ENCODE measurements around the gene COL26A1.

The COL26A1 gene

DNA sequence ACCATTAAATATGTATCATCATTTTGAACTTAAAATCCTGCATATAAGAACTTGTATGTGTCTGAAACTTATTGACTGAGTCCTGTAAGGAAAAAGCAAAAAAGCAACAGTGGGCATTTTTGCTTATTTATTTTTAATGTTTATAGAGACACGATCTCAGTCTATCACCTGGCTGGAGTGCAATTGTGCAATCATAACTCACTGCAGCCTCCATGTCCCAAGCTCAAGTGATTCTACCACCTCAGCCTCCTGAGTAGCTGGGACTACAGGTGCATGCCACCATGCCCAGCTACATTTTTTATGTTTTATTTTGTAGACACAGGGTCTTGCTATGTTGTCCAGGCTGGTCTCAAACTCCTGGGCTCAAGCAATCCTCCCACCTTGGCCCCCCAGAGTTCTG, 234.2 kb downstream of the COL26A1 start:
- WGBS (ENCODE audit: extremely low coverage, insufficient coverage, insufficient read length): no CpG with 5 or more reads among the region's 1 CpG
- H3K4ac ChIP-seq (ENCODE audit: low read depth, low read length): no peak overlapping the region
- no peaks in the 10 kb centered on the region for H3K27me3 ChIP-seq (ENCODE audit: insufficient read depth, low read length)
- H3K79me1 ChIP-seq (ENCODE audit: low read length): peaks cover 1% of the 10 kb centered on the region
- no peak overlapping the region for H3K14ac ChIP-seq (ENCODE audit: low read length)
- H3K79me2 ChIP-seq (ENCODE audit: control insufficient read depth, insufficient read depth, low read length, poor library complexity): no peaks in the 10 kb centered on the region
- no peak overlapping the region for H3K4me2 ChIP-seq (ENCODE audit: low read length)
- no peak overlapping the region for H4K12ac ChIP-seq (ENCODE audit: low read depth, low read length)
- no peak overlapping the region for H3K18ac ChIP-seq (ENCODE audit: low read length)
- H3K9me3 ChIP-seq (ENCODE audit: insufficient read depth, low read depth, low read length): no peaks in the 10 kb centered on the region
- no peaks in the 10 kb centered on the region for H3K36me3 ChIP-seq (ENCODE audit: control insufficient read depth in 1 of 2, insufficient read depth in 2 of 2, low read length in 2 of 2)
- no peak for DNase-seq
- H2BK12ac ChIP-seq (ENCODE audit: low read length): no peak overlapping the region
- H4K91ac ChIP-seq (ENCODE audit: low read depth, low read length): no peak overlapping the region
- peaks cover 8 to 9% of the 10 kb centered on the region in 2 experiments for H3K4me1 ChIP-seq (ENCODE audit: control insufficient read depth in 1 of 2, insufficient read depth in 2 of 2, low read length in 2 of 2)
- H2AK5ac ChIP-seq (ENCODE audit: low read length): no peak overlapping the region
- H2AFZ ChIP-seq (ENCODE audit: insufficient read depth, low read length, poor library complexity): no peak overlapping the region
- H3K4me3 ChIP-seq (ENCODE audit: low read depth, low read length): no peak overlapping the region
- H3K23ac ChIP-seq (ENCODE audit: low read length): no peak overlapping the region
- H2BK5ac ChIP-seq (ENCODE audit: low read depth, low read length, poor library complexity): no peak overlapping the region
- no peak overlapping the region for H4K8ac ChIP-seq (ENCODE audit: low read depth, low read length)
- H3K9ac ChIP-seq (ENCODE audit: low read length): no peak overlapping the region
- no peak overlapping the region for H3K27ac ChIP-seq (ENCODE audit: low read depth, low read length)
- H2BK120ac ChIP-seq (ENCODE audit: insufficient read depth, low read length, poor library complexity): no peak overlapping the region

DNA sequence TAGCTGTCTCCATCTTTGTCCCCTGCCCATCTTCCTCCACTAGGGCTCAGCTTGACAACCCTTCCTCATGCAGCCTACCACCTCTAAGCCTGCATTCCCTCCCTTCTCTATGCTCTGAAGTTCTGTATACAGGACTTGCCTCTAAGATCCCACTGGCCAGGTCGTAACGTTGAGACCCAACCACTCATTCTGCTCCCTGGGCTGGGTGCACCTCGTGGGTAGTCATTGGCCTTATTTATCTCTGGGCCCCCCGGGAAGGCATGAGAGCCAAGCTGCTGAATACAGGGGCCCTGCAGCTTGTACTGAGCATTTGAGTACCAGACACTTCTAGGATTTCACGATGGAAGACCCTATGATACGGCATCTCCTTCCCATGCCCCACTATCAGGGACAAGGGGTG, 235.3 kb downstream of the COL26A1 start:
- no peak overlapping the region for H3K4me3 ChIP-seq (ENCODE audit: low read depth, low read length)
- no peak overlapping the region for H2BK120ac ChIP-seq (ENCODE audit: insufficient read depth, low read length, poor library complexity)
- H3K18ac ChIP-seq (ENCODE audit: low read length): no peak overlapping the region
- H3K27ac ChIP-seq (ENCODE audit: low read depth, low read length): no peak overlapping the region
- no peak for DNase-seq
- H3K23ac ChIP-seq (ENCODE audit: low read length): no peak overlapping the region
- no peak overlapping the region for H2AK5ac ChIP-seq (ENCODE audit: low read length)
- peaks cover 1% of the 10 kb centered on the region for H3K79me1 ChIP-seq (ENCODE audit: low read length)
- no peak overlapping the region for H3K14ac ChIP-seq (ENCODE audit: low read length)
- no peak overlapping the region for H2BK12ac ChIP-seq (ENCODE audit: low read length)
- H2BK5ac ChIP-seq (ENCODE audit: low read depth, low read length, poor library complexity): no peak overlapping the region
- H3K9ac ChIP-seq (ENCODE audit: low read length): no peak overlapping the region
- no peak overlapping the region for H3K4ac ChIP-seq (ENCODE audit: low read depth, low read length)
- no peak overlapping the region for H4K8ac ChIP-seq (ENCODE audit: low read depth, low read length)
- no peak overlapping the region for H3K4me2 ChIP-seq (ENCODE audit: low read length)
- no peaks in the 10 kb centered on the region for H3K27me3 ChIP-seq (ENCODE audit: insufficient read depth, low read length)
- peaks cover 9 to 10% of the 10 kb centered on the region in 2 experiments for H3K4me1 ChIP-seq (ENCODE audit: control insufficient read depth in 1 of 2, insufficient read depth in 2 of 2, low read length in 2 of 2)
- WGBS (ENCODE audit: extremely low coverage, insufficient coverage, insufficient read length): no CpG with 5 or more reads among the region's 6 CpGs
- H3K9me3 ChIP-seq (ENCODE audit: insufficient read depth, low read depth, low read length): no peaks in the 10 kb centered on the region
- H4K12ac ChIP-seq (ENCODE audit: low read depth, low read length): no peak overlapping the region
- no peak overlapping the region for H4K91ac ChIP-seq (ENCODE audit: low read depth, low read length)
- H2AFZ ChIP-seq (ENCODE audit: insufficient read depth, low read length, poor library complexity): no peak overlapping the region
- no peaks in the 10 kb centered on the region for H3K36me3 ChIP-seq (ENCODE audit: control insufficient read depth in 1 of 2, insufficient read depth in 2 of 2, low read length in 2 of 2)
- H3K79me2 ChIP-seq (ENCODE audit: control insufficient read depth, insufficient read depth, low read length, poor library complexity): no peaks in the 10 kb centered on the region

DNA sequence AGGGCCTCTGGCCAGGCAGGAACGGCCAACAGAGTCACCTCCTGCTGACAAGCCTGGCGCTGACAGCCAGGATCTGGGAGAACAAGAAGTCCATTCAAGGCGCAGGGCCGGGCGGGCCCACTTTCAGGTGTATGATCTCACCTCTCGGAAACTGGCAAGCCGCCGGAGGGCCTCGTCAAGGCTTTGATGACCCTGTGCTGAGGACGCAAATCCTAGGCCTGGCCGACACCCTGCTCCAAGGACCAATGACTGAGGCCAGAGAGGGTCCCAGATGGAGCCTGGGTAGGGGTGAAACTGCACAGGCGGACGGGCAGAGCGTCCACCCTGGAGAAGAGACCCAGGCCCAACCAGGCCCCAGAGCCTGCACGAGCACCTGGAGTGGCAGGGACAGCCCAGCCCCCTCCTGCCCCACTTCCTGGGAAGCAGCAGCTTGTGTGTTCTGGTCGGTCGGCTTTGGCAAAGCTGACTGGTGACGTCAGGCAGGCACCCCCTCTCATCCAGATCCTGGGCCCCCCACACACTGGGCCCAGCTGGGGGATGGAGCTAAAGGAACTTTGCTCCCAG, 235.8 kb downstream of the COL26A1 start:
- no peak overlapping the region for H3K18ac ChIP-seq (ENCODE audit: low read length)
- peak; percentile 83 to 90 for DNase-seq
- no peaks in the 10 kb centered on the region for H3K9me3 ChIP-seq (ENCODE audit: insufficient read depth, low read depth, low read length)
- H3K4ac ChIP-seq (ENCODE audit: low read depth, low read length): no peak overlapping the region
- no peaks in the 10 kb centered on the region for H3K79me2 ChIP-seq (ENCODE audit: control insufficient read depth, insufficient read depth, low read length, poor library complexity)
- H4K12ac ChIP-seq (ENCODE audit: low read depth, low read length): no peak overlapping the region
- H3K9ac ChIP-seq (ENCODE audit: low read length): no peak overlapping the region
- no peak overlapping the region for H3K27ac ChIP-seq (ENCODE audit: low read depth, low read length)
- H3K4me1 ChIP-seq (ENCODE audit: control insufficient read depth in 1 of 2, insufficient read depth in 2 of 2, low read length in 2 of 2): peaks cover 9 to 12% of the 10 kb centered on the region in 2 experiments
- no peak overlapping the region for H2AK5ac ChIP-seq (ENCODE audit: low read length)
- no peaks in the 10 kb centered on the region for H3K36me3 ChIP-seq (ENCODE audit: control insufficient read depth in 1 of 2, insufficient read depth in 2 of 2, low read length in 2 of 2)
- H2AFZ ChIP-seq (ENCODE audit: insufficient read depth, low read length, poor library complexity): no peak overlapping the region
- H2BK12ac ChIP-seq (ENCODE audit: low read length): peak overlapping the region; percentile 25
- H3K23ac ChIP-seq (ENCODE audit: low read length): no peak overlapping the region
- peaks cover 1% of the 10 kb centered on the region for H3K79me1 ChIP-seq (ENCODE audit: low read length)
- H4K8ac ChIP-seq (ENCODE audit: low read depth, low read length): peak overlapping the region; percentile 30
- H3K14ac ChIP-seq (ENCODE audit: low read length): peak overlapping the region; percentile 17
- H3K4me3 ChIP-seq (ENCODE audit: low read depth, low read length): no peak overlapping the region
- H4K91ac ChIP-seq (ENCODE audit: low read depth, low read length): no peak overlapping the region
- no peak overlapping the region for H2BK120ac ChIP-seq (ENCODE audit: insufficient read depth, low read length, poor library complexity)
- no peaks in the 10 kb centered on the region for H3K27me3 ChIP-seq (ENCODE audit: insufficient read depth, low read length)
- H2BK5ac ChIP-seq (ENCODE audit: low read depth, low read length, poor library complexity): no peak overlapping the region
- WGBS (ENCODE audit: extremely low coverage, insufficient coverage, insufficient read length): no CpG with 5 or more reads among the region's 18 CpGs
- no peak overlapping the region for H3K4me2 ChIP-seq (ENCODE audit: low read length)

DNA sequence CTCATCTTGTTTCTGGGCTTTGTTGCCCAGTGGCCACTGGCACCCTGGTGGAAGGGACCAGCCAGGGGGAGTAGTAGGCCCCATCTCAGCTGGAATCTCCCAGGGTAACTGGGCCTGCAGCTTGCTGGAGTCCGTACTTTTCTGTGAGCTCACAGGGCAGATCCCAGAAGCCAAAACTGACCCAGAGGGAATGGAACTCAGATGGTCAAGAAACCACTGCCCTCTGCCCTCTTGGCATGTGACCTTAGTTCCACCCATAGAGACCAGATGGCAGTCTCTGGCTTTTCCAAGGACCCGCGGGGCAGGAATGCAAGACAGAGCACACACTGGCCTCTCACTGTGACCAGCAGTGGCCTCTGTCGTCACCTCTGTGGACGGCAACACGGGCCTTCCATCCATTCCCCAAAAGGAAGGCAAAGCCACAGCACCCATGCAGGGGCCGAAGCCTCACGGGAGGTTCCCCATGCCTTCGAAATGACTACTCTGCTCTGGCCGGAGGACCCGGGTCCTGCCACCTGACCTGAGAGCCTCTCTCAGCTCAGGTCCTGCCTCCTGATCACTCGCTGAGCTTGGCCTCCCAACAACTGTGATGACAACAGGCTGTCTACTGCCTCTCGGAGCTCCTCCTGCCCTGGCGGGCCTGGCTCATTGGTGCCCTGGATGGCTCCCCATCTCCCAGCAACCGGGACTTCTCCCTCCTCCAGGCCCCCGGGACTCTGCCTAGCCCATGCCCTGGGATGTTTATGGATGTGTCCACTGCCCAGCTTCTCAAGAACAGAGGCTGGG, 236.5 kb downstream of the COL26A1 start:
- Histone ChIP-seq H2AK5ac (ENCODE audit: low read length) (no peak overlapping the region), H4K91ac (ENCODE audit: low read depth, low read length) (no peak overlapping the region), H3K4me2 (ENCODE audit: low read length) (no peak overlapping the region), H4K12ac (ENCODE audit: low read depth, low read length) (no peak overlapping the region), H3K4me1 (ENCODE audit: control insufficient read depth in 1 of 2, insufficient read depth in 2 of 2, low read length in 2 of 2) (peaks cover 9 to 12% of the 10 kb centered on the region in 2 experiments), H3K9ac (ENCODE audit: low read length) (no peak overlapping the region), H3K14ac (ENCODE audit: low read length) (no peak overlapping the region), H3K4ac (ENCODE audit: low read depth, low read length) (no peak overlapping the region), H4K8ac (ENCODE audit: low read depth, low read length) (no peak overlapping the region), H3K79me2 (ENCODE audit: control insufficient read depth, insufficient read depth, low read length, poor library complexity) (no peaks in the 10 kb centered on the region), H2BK12ac (ENCODE audit: low read length) (no peak overlapping the region), H3K79me1 (ENCODE audit: low read length) (peaks cover 1% of the 10 kb centered on the region), H3K27ac (ENCODE audit: low read depth, low read length) (no peak overlapping the region), H3K9me3 (ENCODE audit: insufficient read depth, low read depth, low read length) (no peaks in the 10 kb centered on the region), H2AFZ (ENCODE audit: insufficient read depth, low read length, poor library complexity) (no peak overlapping the region), H3K27me3 (ENCODE audit: insufficient read depth, low read length) (no peaks in the 10 kb centered on the region), H2BK120ac (ENCODE audit: insufficient read depth, low read length, poor library complexity) (no peak overlapping the region), H3K36me3 (ENCODE audit: control insufficient read depth in 1 of 2, insufficient read depth in 2 of 2, low read length in 2 of 2) (no peaks in the 10 kb centered on the region), H3K23ac (ENCODE audit: low read length) (no peak overlapping the region), H2BK5ac (ENCODE audit: low read depth, low read length, poor library complexity) (no peak overlapping the region), H3K4me3 (ENCODE audit: low read depth, low read length) (no peak overlapping the region), H3K18ac (ENCODE audit: low read length) (no peak overlapping the region)
- DNase-seq: peak; percentile 99 to 100
- WGBS (ENCODE audit: extremely low coverage, insufficient coverage, insufficient read length): no CpG with 5 or more reads among the region's 16 CpGs
